ENCODE results near the gene CD101.

CD101 gene

GRCh38 chr1:117060441-117061317 lies 59.1 kb downstream of the CD101 start:
- H3K4me3 ChIP-seq (ENCODE audit: low read depth, low read length) = peak overlapping the region; percentile 80
- TF ChIP-seq CTCF (IDR thresholded peaks at IDR 0.05; ENCODE audit: low read depth, low read length) = no peak

- no peak for TF ChIP-seq CTCF (IDR thresholded peaks at IDR 0.05; ENCODE audit: low read depth, low read length)
- no peak overlapping the region for H3K4me3 ChIP-seq (ENCODE audit: low read depth, low read length)
These were observed 60.4 kb downstream of the CD101 start for GRCh38 chr1:117061986-117062415.

GRCh38 chr1:117066367-117066766 lies 64.8 kb downstream of the CD101 start:
- TF ChIP-seq CTCF (IDR thresholded peaks at IDR 0.05; ENCODE audit: low read depth, low read length) = no peak

GRCh38 chr1:117067533-117068370 lies 66.2 kb downstream of the CD101 start:
- TF ChIP-seq CTCF (IDR thresholded peaks at IDR 0.05; ENCODE audit: low read depth, low read length) = peak; percentile 68
- no peak overlapping the region for H3K4me3 ChIP-seq (ENCODE audit: low read depth, low read length)

More at GRCh38 chr1:117066367-117066766, 64.8 kb downstream of the CD101 start:
- H3K4me3 ChIP-seq (ENCODE audit: low read depth, low read length) = no peak overlapping the region

- H3K4me3 ChIP-seq (ENCODE audit: low read depth, low read length) = no peak overlapping the region
- no peak for TF ChIP-seq CTCF (IDR thresholded peaks at IDR 0.05; ENCODE audit: low read depth, low read length)
These were observed 67.0 kb downstream of the CD101 start for GRCh38 chr1:117068580-117068979.

- TF ChIP-seq CTCF (IDR thresholded peaks at IDR 0.05; ENCODE audit: low read depth, low read length) = no peak
- no peak overlapping the region for H3K4me3 ChIP-seq (ENCODE audit: low read depth, low read length)
These were observed 67.8 kb downstream of the CD101 start for GRCh38 chr1:117069220-117069844.

Data from WI38 (cell line).